HCT116 (cell line): ENCODE measurements around the gene NAT10. TPM values are rescaled to one million over a fixed set of nuclear protein-coding genes. Genes with fewer than 3 reads are reported as not detected.

Source experiments
- ATAC-seq: fragments of 200-7000 bp; cut with Tn5 transposase; 2 replicates; pipeline ENCODE4 v1.9.1; 2020; ENCODE audit warnings: mild to moderate bottlenecking, moderate library complexity
- BruUV-seq: library from RNA; stranded (reverse); fragments of 400-500 nt; replicated peaks from 2 replicates; lab custom pipeline; 2021; lab: Mats Ljungman, UMichigan
- CTCF ChIA-PET: fragments of 300-600 bp; sonication (Branson Sonifier 250); formaldehyde crosslinking; loops from one replicate; lab custom pipeline; 2021; ENCODE audit warnings: antibody characterized with exemption; lab: Charles Lee
- POLR2A ChIA-PET: fragments of 300-600, 350-600 bp; sonication (Branson Sonifier 250); formaldehyde crosslinking; loops from one replicate; lab custom pipeline; 2021; ENCODE audit warnings: antibody characterized with exemption; lab: Charles Lee
- RAD21 ChIA-PET, 2 experiments: fragments of 300-600 bp; sonication (Branson Sonifier 250); formaldehyde crosslinking; loops; one replicate each; lab custom pipeline; 2023; ENCODE audit warnings: low total read pairs in 2 of 2; ENCODE audit not compliant: uncharacterized antibody in 2 of 2, unreplicated experiment in 2 of 2, low non-redundant PET in 1 of 2; lab: Charles Lee
- DNase-seq: peaks from one replicate; pipeline ENCODE4 v3.0.0-alpha.2; 2010; ENCODE audit warnings: low read depth, low spot score
- H2AFZ ChIP-seq: fragments of 200-600 bp; shearing (Covaris generic), sonication (generic); 2 replicates; pipeline ENCODE4 v1.6.1; 2017; ENCODE audit warnings: low read depth, mixed run types, mixed read lengths, antibody characterized with exemption, low read length; ENCODE audit not compliant: poor library complexity, severe bottlenecking
- H3K27ac ChIP-seq: 2 replicates; pipeline ENCODE4 v1.5.1; 2012; ENCODE audit warnings: low read depth, low read length
- H3K27me3 ChIP-seq: fragments of 200-600 bp; sonication (generic); 2 replicates; pipeline ENCODE4 v1.6.1; 2016; ENCODE audit warnings: mixed run types, low read length, mixed read lengths; ENCODE audit not compliant: insufficient read depth
- H3K36me3 ChIP-seq, 2 experiments: fragments of 200-500 bp in 1 of 2; fragments of 200-600 bp in 1 of 2; sonication (Bioruptor generic) in 1 of 2; sonication (generic) in 1 of 2; 2 replicates each; pipeline versions ENCODE4 v1.5.1 to v1.6.1; 2014 to 2016; ENCODE audit warnings: low read length in 2 of 2, inconsistent platforms in 1 of 2, mixed read lengths in 1 of 2, mixed run types in 1 of 2; ENCODE audit not compliant: insufficient read depth in 2 of 2, control insufficient read depth in 1 of 2
- H3K4me1 ChIP-seq, 2 experiments: fragments of 200-600 bp in 1 of 2; sonication (generic) in 1 of 2; 2 replicates each; pipeline versions ENCODE4 v1.5.1 to v1.6.1; 2012 to 2017; ENCODE audit warnings: low read length in 2 of 2, inconsistent platforms in 1 of 2, mild to moderate bottlenecking in 1 of 2, mixed read lengths in 1 of 2, mixed run types in 1 of 2, moderate library complexity in 1 of 2; ENCODE audit not compliant: insufficient read depth in 2 of 2, control insufficient read depth in 1 of 2
- H3K4me2 ChIP-seq: fragments of 200-600 bp; sonication (generic); 2 replicates; pipeline ENCODE4 v1.6.1; 2017; ENCODE audit warnings: mixed run types, low read length, mixed read lengths
- H3K4me3 ChIP-seq, 2 experiments: fragments of 200-600 bp in 1 of 2; sonication (generic) in 1 of 2; replicated peaks in 1 of 2; 2 replicates each; pipeline ENCODE4 v1.5.1; 2011 to 2016; ENCODE audit warnings: low read length in 2 of 2, control low read depth in 1 of 2, low read depth in 1 of 2, mild to moderate bottlenecking in 1 of 2, mixed read lengths in 1 of 2, mixed run types in 1 of 2
- H3K79me2 ChIP-seq: fragments of 200-600 bp; sonication (generic); 2 replicates; pipeline ENCODE4 v1.6.1; 2017; ENCODE audit warnings: mild to moderate bottlenecking, mixed run types, low read length, moderate library complexity, mixed read lengths; ENCODE audit not compliant: insufficient read depth
- H3K9ac ChIP-seq: fragments of 200-600 bp; sonication (generic); 2 replicates; pipeline ENCODE4 v1.6.1; 2016; ENCODE audit warnings: low read length, mixed read lengths
- H3K9me2 ChIP-seq: fragments of 200-600 bp; sonication (generic), shearing (Covaris generic); 2 replicates; pipeline ENCODE4 v1.6.1; 2017; ENCODE audit warnings: mixed run types, mild to moderate bottlenecking, moderate library complexity; ENCODE audit not compliant: insufficient read depth
- H3K9me3 ChIP-seq, 2 experiments: fragments of 200-500 bp in 1 of 2; fragments of 200-600 bp in 1 of 2; sonication (Bioruptor generic) in 1 of 2; sonication (generic) in 1 of 2; 2 replicates each; pipeline ENCODE4 v1.6.1; 2014 to 2017; ENCODE audit warnings: low read length in 2 of 2, mixed read lengths in 2 of 2, inconsistent platforms in 1 of 2, low read depth in 1 of 2, mild to moderate bottlenecking in 1 of 2, mixed run types in 1 of 2, moderate library complexity in 1 of 2; ENCODE audit not compliant: control insufficient read depth in 1 of 2, insufficient read depth in 1 of 2
- H4K20me1 ChIP-seq: fragments of 200-600 bp; sonication (generic), shearing (Covaris generic); 2 replicates; pipeline ENCODE4 v1.6.1; 2017; ENCODE audit warnings: mixed run types, mild to moderate bottlenecking, moderate library complexity; ENCODE audit not compliant: insufficient read depth
- ATF3 ChIP-seq: IDR thresholded peaks from 2 replicates; pipeline ENCODE4 v1.6.1; 2012
- CBX3 ChIP-seq: IDR thresholded peaks from 2 replicates; pipeline ENCODE4 v1.6.1; 2012; ENCODE audit warnings: low read depth
- EGR1 ChIP-seq: IDR thresholded peaks from 2 replicates; pipeline ENCODE4 v1.6.1; 2012; ENCODE audit warnings: low read depth
- EZH2phosphoT487 ChIP-seq: fragments of 200-600 bp; IDR thresholded peaks from 2 replicates; pipeline ENCODE4 v1.6.1; 2018; ENCODE audit warnings: antibody characterized with exemption, borderline replicate concordance
- FOSL1 ChIP-seq: IDR thresholded peaks from 2 replicates; pipeline ENCODE4 v1.6.1; 2012; ENCODE audit warnings: low read depth
- JUND ChIP-seq: IDR thresholded peaks from 2 replicates; pipeline ENCODE4 v1.6.1; 2012
- MAX ChIP-seq: IDR thresholded peaks from 2 replicates; pipeline ENCODE4 v1.6.1; 2012
- POLR2A ChIP-seq: IDR thresholded peaks from 2 replicates; pipeline ENCODE4 v1.7.0; 2011; ENCODE audit warnings: borderline replicate concordance; ENCODE audit not compliant: insufficient read depth, insufficient read length; ENCODE audit errors: extremely low read depth
- POLR2AphosphoS5 ChIP-seq: IDR thresholded peaks from 2 replicates; pipeline ENCODE4 v1.6.1; 2011; ENCODE audit warnings: mild to moderate bottlenecking, low read depth, low read length, moderate library complexity
- REST ChIP-seq: IDR thresholded peaks from 2 replicates; pipeline ENCODE4 v1.6.1; 2012; ENCODE audit warnings: low read depth
- SIN3A ChIP-seq: IDR thresholded peaks from 2 replicates; pipeline ENCODE4 v1.6.1; 2012; ENCODE audit warnings: low read depth
- SP1 ChIP-seq: IDR thresholded peaks from 2 replicates; pipeline ENCODE4 v1.6.1; 2012; ENCODE audit warnings: low read depth
- SRF ChIP-seq: IDR thresholded peaks from 2 replicates; pipeline ENCODE4 v1.6.1; 2012; ENCODE audit warnings: low read depth
- TCF7L2 ChIP-seq: IDR thresholded peaks from 2 replicates; pipeline ENCODE4 v1.7.0; 2011; ENCODE audit warnings: borderline replicate concordance, inconsistent platforms; ENCODE audit not compliant: insufficient read depth, insufficient read length; ENCODE audit errors: extremely low read depth
- YY1 ChIP-seq: IDR thresholded peaks from 2 replicates; pipeline ENCODE4 v1.6.1; 2011; ENCODE audit warnings: low read length, low read depth, moderate library complexity, mild to moderate bottlenecking; ENCODE audit not compliant: insufficient replicate concordance; ENCODE audit errors: extremely low read depth
- ZNF274 ChIP-seq: fragments of 200-500 bp; sonication (Bioruptor generic); IDR thresholded peaks from 2 replicates; pipeline ENCODE4 v1.6.1; 2014; ENCODE audit warnings: mild to moderate bottlenecking, low read depth, low read length, inconsistent platforms
- intact Hi-C: fragments of 100-400 bp; cut with micrococcal nuclease; formaldehyde crosslinking; loops from 2 replicates; pipeline ENCODE4 v1.10.0; 2022
- total RNA-seq: library from RNA; stranded (reverse); gene quantifications from one replicate; pipeline ENCODE4 v1.2.1, GENCODE V29; 2021; ENCODE audit not compliant: unreplicated experiment

Gene NAT10
- total RNA-seq, 1 experiment from 2014 or later, result 101 TPM

GRCh38 chr11:34185926-34186841 is 80.8 kb downstream of the NAT10 start:
- BruUV-seq, result no TSS peak
- ChIA-PET RAD21 (no interaction called here), POLR2A (no interaction called here), CTCF (no interaction called here)
- no peaks in the 10 kb centered on the region for H3K27me3 ChIP-seq
- no peak overlapping the region for H3K27ac ChIP-seq
- ATAC-seq (no peak), DNase-seq (no peak)
- H3K79me2 ChIP-seq, result no peaks in the 10 kb centered on the region
- no peaks in the 10 kb centered on the region for H3K36me3 ChIP-seq
- TF ChIP-seq CBX3 (no peak), MAX (no peak), SIN3A (no peak), ZNF274 (no peak), SP1 (no peak), EGR1 (no peak), SRF (no peak)
- no peak overlapping the region for H3K9ac ChIP-seq
- H2AFZ ChIP-seq, result no peak overlapping the region
- no peaks in the 10 kb centered on the region for H3K9me3 ChIP-seq
- H3K4me1 ChIP-seq, result no peaks in the 10 kb centered on the region; a peak in 1 of 4 replicates
- H4K20me1 ChIP-seq, result no peaks in the 10 kb centered on the region
- H3K9me2 ChIP-seq, result no peaks in the 10 kb centered on the region
- H3K4me2 ChIP-seq, result no peak overlapping the region
- no peak overlapping the region for H3K4me3 ChIP-seq
- intact Hi-C loops, result no loop called here

- POLR2A ChIA-PET, result no interaction called here
- intact Hi-C loops, result no loop called here
Observed at GRCh38 chr11:34188181-34188580, 82.8 kb downstream of the NAT10 start.

More at GRCh38 chr11:34188181-34188580, 82.8 kb downstream of the NAT10 start:
- DNase-seq, result no peak
- no peak overlapping the region for H3K9ac ChIP-seq
- CTCF ChIA-PET, result no interaction called here
- no peak overlapping the region for H2AFZ ChIP-seq
- H3K9me2 ChIP-seq, result no peaks in the 10 kb centered on the region
- H3K9me3 ChIP-seq, result no peaks in the 10 kb centered on the region
- no peaks in the 10 kb centered on the region for H3K36me3 ChIP-seq
- H3K4me3 ChIP-seq, result no peak overlapping the region
- no peak overlapping the region for H3K27ac ChIP-seq
- no peak for ATAC-seq
- no peak overlapping the region for H3K4me2 ChIP-seq
- no TSS peak for BruUV-seq
- RAD21 ChIA-PET, result interaction anchor here in 1 of 2 experiments (0.6 kb wide), 1 partner anchor 67 kb away, joined by 4 read pairs; no protein-coding TSS in a partner anchor
- H3K27me3 ChIP-seq, result no peaks in the 10 kb centered on the region
- no peak for TF ChIP-seq EZH2phosphoT487
- TF ChIP-seq FOSL1, result no peak
- no peak for TF ChIP-seq POLR2A
- TF ChIP-seq TCF7L2, result no peak
- no peak for TF ChIP-seq POLR2AphosphoS5
- no peak for TF ChIP-seq MAX
- TF ChIP-seq ATF3, result no peak
- no peak for TF ChIP-seq REST
- no peak for TF ChIP-seq YY1
- no peak for TF ChIP-seq JUND
- TF ChIP-seq CBX3, result no peak
- no peaks in the 10 kb centered on the region for H3K79me2 ChIP-seq
- peaks cover 9 to 18% of the 10 kb centered on the region in 2 experiments for H3K4me1 ChIP-seq
- no peaks in the 10 kb centered on the region for H4K20me1 ChIP-seq
